A673 (cell line): ENCODE results near the gene PECR.

Source experiments
- EZH2 ChIP-seq: fragments of 200-600 bp; sonication (generic); IDR thresholded peaks from 2 replicates; pipeline ENCODE4 v1.6.1; 2017; ENCODE audit warnings: borderline replicate concordance, low read depth, mild to moderate bottlenecking, mixed read lengths, antibody characterized with exemption, low read length; ENCODE audit not compliant: poor library complexity, severe bottlenecking
- TF ChIP-seq, protein P1 (sequence below): fragments of 300-800, 200-600 bp; sonication (generic); conservative IDR thresholded peaks from 2 replicates; pipeline ENCODE4 v1.5.1; 2017; ENCODE audit warnings: low read depth, mild to moderate bottlenecking, antibody characterized with exemption, low read length, moderate library complexity, mixed read lengths

DNA sequence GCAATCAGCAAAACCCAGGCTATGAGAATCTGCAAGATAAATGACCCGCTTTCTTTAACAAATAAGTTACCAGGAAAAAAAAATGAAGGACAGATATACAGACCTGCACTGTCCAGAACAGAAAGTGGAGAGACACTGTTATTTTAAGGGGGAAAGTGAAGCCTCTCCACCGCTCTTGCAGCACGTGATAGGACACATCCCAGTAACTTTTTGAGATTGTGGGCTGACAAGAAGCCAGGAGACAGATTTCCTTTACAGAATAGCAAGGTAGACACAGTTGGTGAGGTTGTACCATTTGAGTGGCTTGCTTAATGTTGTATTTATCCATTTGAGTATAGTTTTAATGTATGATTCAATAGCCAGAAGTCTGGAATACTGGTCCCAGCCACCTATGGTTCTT lies 13.1 kb upstream of the PECR start:
- TF ChIP-seq, protein P1, sequence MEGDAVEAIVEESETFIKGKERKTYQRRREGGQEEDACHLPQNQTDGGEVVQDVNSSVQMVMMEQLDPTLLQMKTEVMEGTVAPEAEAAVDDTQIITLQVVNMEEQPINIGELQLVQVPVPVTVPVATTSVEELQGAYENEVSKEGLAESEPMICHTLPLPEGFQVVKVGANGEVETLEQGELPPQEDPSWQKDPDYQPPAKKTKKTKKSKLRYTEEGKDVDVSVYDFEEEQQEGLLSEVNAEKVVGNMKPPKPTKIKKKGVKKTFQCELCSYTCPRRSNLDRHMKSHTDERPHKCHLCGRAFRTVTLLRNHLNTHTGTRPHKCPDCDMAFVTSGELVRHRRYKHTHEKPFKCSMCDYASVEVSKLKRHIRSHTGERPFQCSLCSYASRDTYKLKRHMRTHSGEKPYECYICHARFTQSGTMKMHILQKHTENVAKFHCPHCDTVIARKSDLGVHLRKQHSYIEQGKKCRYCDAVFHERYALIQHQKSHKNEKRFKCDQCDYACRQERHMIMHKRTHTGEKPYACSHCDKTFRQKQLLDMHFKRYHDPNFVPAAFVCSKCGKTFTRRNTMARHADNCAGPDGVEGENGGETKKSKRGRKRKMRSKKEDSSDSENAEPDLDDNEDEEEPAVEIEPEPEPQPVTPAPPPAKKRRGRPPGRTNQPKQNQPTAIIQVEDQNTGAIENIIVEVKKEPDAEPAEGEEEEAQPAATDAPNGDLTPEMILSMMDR: no peak
- no peak for TF ChIP-seq EZH2
